ENCODE data around the gene RCSD1. TPM values are rescaled to one million over a fixed set of nuclear protein-coding genes. Genes with fewer than 3 reads are reported as not detected.
A peak's percentile ranks its signal among the peaks of the same experiment; 100 is the strongest.

RCSD1 gene
- total RNA-seq, 4 donors from 2014 or later = 2.4 to 8.7 (median 4.4) TPM

GRCh38 chr1:167587872-167588271 lies 42.2 kb upstream of the RCSD1 start:
- intact Hi-C loops (cut with DNase I; ENCODE audit: low total_unique reads) = no loop called here
- WGBS, 2 donors = 64 to 78% methylated on average over 1 of the region's 1 CpG
- H3K4me3 ChIP-seq (ENCODE audit: low read depth, poor library complexity, severe bottlenecking) = no peak overlapping the region
- TF ChIP-seq, protein P1, sequence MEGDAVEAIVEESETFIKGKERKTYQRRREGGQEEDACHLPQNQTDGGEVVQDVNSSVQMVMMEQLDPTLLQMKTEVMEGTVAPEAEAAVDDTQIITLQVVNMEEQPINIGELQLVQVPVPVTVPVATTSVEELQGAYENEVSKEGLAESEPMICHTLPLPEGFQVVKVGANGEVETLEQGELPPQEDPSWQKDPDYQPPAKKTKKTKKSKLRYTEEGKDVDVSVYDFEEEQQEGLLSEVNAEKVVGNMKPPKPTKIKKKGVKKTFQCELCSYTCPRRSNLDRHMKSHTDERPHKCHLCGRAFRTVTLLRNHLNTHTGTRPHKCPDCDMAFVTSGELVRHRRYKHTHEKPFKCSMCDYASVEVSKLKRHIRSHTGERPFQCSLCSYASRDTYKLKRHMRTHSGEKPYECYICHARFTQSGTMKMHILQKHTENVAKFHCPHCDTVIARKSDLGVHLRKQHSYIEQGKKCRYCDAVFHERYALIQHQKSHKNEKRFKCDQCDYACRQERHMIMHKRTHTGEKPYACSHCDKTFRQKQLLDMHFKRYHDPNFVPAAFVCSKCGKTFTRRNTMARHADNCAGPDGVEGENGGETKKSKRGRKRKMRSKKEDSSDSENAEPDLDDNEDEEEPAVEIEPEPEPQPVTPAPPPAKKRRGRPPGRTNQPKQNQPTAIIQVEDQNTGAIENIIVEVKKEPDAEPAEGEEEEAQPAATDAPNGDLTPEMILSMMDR (IDR thresholded peaks at IDR 0.05) = no peak
- no peak for TF ChIP-seq POLR2A (IDR thresholded peaks at IDR 0.05)
- DNase-seq (ENCODE audit: low spot score in 2 of 2) = no peak

GRCh38 chr1:167588361-167588760 lies 41.7 kb upstream of the RCSD1 start:
- intact Hi-C loops (cut with DNase I; ENCODE audit: low total_unique reads) = no loop called here
- WGBS, 2 donors = 91 to 92% methylated on average over 2 of the region's 2 CpGs
- H3K4me3 ChIP-seq (ENCODE audit: low read depth, poor library complexity, severe bottlenecking) = no peak overlapping the region
- TF ChIP-seq POLR2A (IDR thresholded peaks at IDR 0.05) = no peak
- TF ChIP-seq, protein P1 (IDR thresholded peaks at IDR 0.05) = no peak
- DNase-seq (ENCODE audit: low spot score in 2 of 2) = no peak

DNA sequence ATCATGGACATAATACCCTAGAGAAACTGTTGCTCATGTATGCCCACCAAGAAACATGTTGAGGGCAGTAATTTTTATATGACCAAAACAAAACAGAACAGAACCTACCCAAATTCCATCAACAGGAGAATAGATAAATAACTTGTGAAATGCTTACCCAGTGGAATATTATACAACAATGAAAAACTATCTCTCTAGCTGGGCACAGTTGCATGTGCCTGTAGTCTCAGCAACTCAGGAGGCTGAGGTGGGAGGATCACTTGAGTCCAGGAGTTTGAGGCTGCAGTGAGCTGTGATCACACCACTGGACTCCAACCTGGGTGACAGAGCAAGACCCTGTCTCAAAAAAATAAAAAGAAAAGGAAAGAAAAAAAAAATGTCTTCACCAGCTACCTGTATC lies 37.6 kb upstream of the RCSD1 start:
- no peak for DNase-seq (ENCODE audit: low spot score in 2 of 2)
- no peak overlapping the region for H3K4me3 ChIP-seq (ENCODE audit: low read depth, poor library complexity, severe bottlenecking)
- TF ChIP-seq, protein P1 (IDR thresholded peaks at IDR 0.05) = no peak
- no peak for TF ChIP-seq POLR2A (IDR thresholded peaks at IDR 0.05)
- intact Hi-C loops (cut with DNase I; ENCODE audit: low total_unique reads) = no loop called here

DNA sequence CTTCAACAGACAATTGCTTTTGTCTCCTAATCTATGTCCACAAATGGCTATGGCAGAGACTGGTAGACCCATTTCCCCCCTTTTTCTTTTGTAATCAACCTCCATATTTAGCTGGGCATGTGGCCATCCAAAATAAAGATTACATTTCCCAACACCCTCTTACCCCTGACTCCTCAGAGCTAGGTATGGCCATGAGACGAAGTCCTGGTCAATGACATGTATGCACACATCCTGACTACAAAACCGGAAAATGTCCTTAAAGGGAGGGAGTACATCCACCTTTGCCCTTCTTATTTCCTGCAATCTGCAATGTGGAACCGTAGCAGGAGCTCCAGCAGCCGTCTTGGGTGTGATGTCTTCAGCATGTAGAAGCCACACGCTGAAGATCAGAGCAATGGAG lies 36.2 kb upstream of the RCSD1 start:
- intact Hi-C loops (cut with DNase I; ENCODE audit: low total_unique reads) = no loop called here
- DNase-seq (ENCODE audit: low spot score in 2 of 2) = no peak
- H3K4me3 ChIP-seq (ENCODE audit: low read depth, poor library complexity, severe bottlenecking) = no peak overlapping the region
- WGBS, 2 donors = 74 to 90% methylated on average over 5 of the region's 5 CpGs
- TF ChIP-seq, protein P1 (IDR thresholded peaks at IDR 0.05) = no peak
- TF ChIP-seq POLR2A (IDR thresholded peaks at IDR 0.05) = no peak

GRCh38 chr1:167594822-167595221 lies 35.2 kb upstream of the RCSD1 start:
- intact Hi-C loops (cut with DNase I; ENCODE audit: low total_unique reads) = no loop called here
- TF ChIP-seq POLR2A (IDR thresholded peaks at IDR 0.05) = no peak
- TF ChIP-seq, protein P1 (IDR thresholded peaks at IDR 0.05) = no peak
- no peak for DNase-seq (ENCODE audit: low spot score in 2 of 2)
- no peak overlapping the region for H3K4me3 ChIP-seq (ENCODE audit: low read depth, poor library complexity, severe bottlenecking)
- WGBS, 2 donors = 25 to 37% methylated on average over 6 of the region's 6 CpGs

DNA sequence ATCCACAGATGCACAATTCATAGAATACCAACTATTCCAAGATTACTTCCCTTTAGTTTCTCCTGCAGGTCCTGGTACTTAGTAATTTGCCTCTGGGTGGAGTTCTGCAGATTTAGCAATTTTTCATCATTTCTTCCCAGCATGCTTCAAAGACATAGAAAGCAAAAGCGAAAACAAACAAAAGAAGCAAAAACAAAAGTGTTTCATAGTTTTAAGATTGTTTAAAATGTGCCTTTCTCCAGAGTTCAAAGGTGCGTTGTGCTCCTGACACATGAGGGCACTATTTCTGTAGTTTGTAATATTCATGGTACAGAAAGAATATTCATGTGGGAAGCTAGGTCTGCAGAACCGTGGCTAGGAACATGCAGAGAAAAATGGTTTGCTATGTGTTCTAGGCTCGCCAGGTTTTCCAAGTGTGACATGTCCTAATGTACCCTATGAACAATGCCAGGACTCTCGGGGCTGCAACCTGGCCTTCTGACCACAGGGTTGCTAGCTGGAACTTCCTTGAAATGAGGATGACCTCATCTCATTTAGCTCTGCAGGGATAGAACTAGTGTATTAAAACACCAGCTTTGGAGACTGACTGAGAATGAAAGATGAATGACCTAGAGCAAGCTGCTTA lies 30.0 kb upstream of the RCSD1 start:
- no peak overlapping the region for H3K4me3 ChIP-seq (ENCODE audit: low read depth, poor library complexity, severe bottlenecking)
- peak; percentile 29 to 83 for DNase-seq (ENCODE audit: low spot score in 2 of 2)
- intact Hi-C loops (cut with DNase I; ENCODE audit: low total_unique reads) = loop anchor here (2.0 kb wide), 1 partner anchor 87 kb away; no protein-coding TSS in a partner anchor
- WGBS, 2 donors = 12 to 20% methylated on average over 5 of the region's 5 CpGs
- TF ChIP-seq, protein P1 (IDR thresholded peaks at IDR 0.05) = no peak
- TF ChIP-seq POLR2A (IDR thresholded peaks at IDR 0.05) = no peak

Data from lower leg skin (tissue), 4 donors.